GM23338 (cell line): ENCODE results near the gene FABP6. TPM values are rescaled to one million over a fixed set of nuclear protein-coding genes. Genes with fewer than 3 reads are reported as not detected.

ENCODE experiments used
- ATAC-seq: fragments of 200-7000 bp; cut with Tn5 transposase; 3 replicates; pipeline ENCODE4 v1.9.1; 2020
- DNase-seq: peaks from one replicate; pipeline ENCODE4 v3.0.0-alpha.2; 2015; ENCODE audit warnings: low spot score
- H2AFZ ChIP-seq: fragments of 200-600 bp; sonication (generic); 2 replicates; pipeline ENCODE4 v1.8.0; 2016; ENCODE audit warnings: antibody characterized with exemption, mild to moderate bottlenecking, moderate library complexity
- H3F3A ChIP-seq: fragments of 200-600 bp; sonication (generic); replicated peaks from 2 replicates; pipeline ENCODE4 v1.8.0; 2017; ENCODE audit warnings: antibody characterized with exemption, mixed run types, low read depth
- H3K27ac ChIP-seq: fragments of 200-600 bp; sonication (generic); 2 replicates; pipeline ENCODE4 v1.6.1; 2016; ENCODE audit warnings: low read depth
- H3K27me3 ChIP-seq: fragments of 200-600 bp; sonication (generic); 2 replicates; pipeline ENCODE4 v1.8.0; 2016; ENCODE audit warnings: mild to moderate bottlenecking, mixed run types, moderate library complexity; ENCODE audit not compliant: insufficient read depth
- H3K36me3 ChIP-seq: fragments of 200-600 bp; sonication (generic); 2 replicates; pipeline ENCODE4 v1.8.0; 2016; ENCODE audit warnings: mild to moderate bottlenecking; ENCODE audit not compliant: insufficient read depth
- H3K4me1 ChIP-seq: fragments of 200-600 bp; sonication (generic); 2 replicates; pipeline ENCODE4 v1.8.0; 2016; ENCODE audit warnings: mild to moderate bottlenecking, moderate library complexity; ENCODE audit not compliant: insufficient read depth
- H3K4me2 ChIP-seq: fragments of 200-600 bp; sonication (generic); 2 replicates; pipeline ENCODE4 v1.7.1; 2017; ENCODE audit warnings: mixed run types
- H3K4me3 ChIP-seq: fragments of 200-600 bp; sonication (generic); 2 replicates; pipeline ENCODE4 v1.6.1; 2016; ENCODE audit warnings: mixed run types
- H3K79me2 ChIP-seq: fragments of 200-600 bp; sonication (generic); replicated peaks from 2 replicates; pipeline ENCODE4 v1.8.0; 2017; ENCODE audit warnings: mild to moderate bottlenecking; ENCODE audit not compliant: insufficient read depth
- H3K9me2 ChIP-seq: fragments of 200-600 bp; sonication (generic); 2 replicates; pipeline ENCODE4 v1.8.0; 2017; ENCODE audit not compliant: insufficient read depth
- H4K20me1 ChIP-seq: fragments of 200-600 bp; sonication (generic); replicated peaks from 2 replicates; pipeline ENCODE4 v1.8.0; 2017; ENCODE audit warnings: mild to moderate bottlenecking; ENCODE audit not compliant: insufficient read depth
- H3K27ac Mint-ChIP-seq: 2 replicates; pipeline ENCODE4 v1.8.0; 2020; ENCODE audit warnings: inconsistent platforms, mild to moderate bottlenecking, moderate library complexity, mixed read lengths
- H3K27me3 Mint-ChIP-seq: 3 replicates; pipeline ENCODE4 v1.8.0; 2022; ENCODE audit warnings: low read depth, mild to moderate bottlenecking, moderate library complexity, mixed read lengths, inconsistent platforms; ENCODE audit not compliant: insufficient read depth, poor library complexity
- H3K36me3 Mint-ChIP-seq: 3 replicates; pipeline ENCODE4 v1.8.0; 2021; ENCODE audit warnings: low read depth, mild to moderate bottlenecking, inconsistent platforms, moderate library complexity, mixed read lengths
- H3K4me1 Mint-ChIP-seq: 3 replicates; pipeline ENCODE4 v1.8.0; 2020; ENCODE audit warnings: mild to moderate bottlenecking, inconsistent platforms, mixed read lengths
- H3K4me3 Mint-ChIP-seq: 3 replicates; pipeline ENCODE4 v1.8.0; 2021; ENCODE audit warnings: moderate library complexity, mild to moderate bottlenecking, inconsistent platforms, mixed read lengths
- H3K9me3 Mint-ChIP-seq: 3 replicates; pipeline ENCODE4 v1.8.0; 2020; ENCODE audit warnings: moderate library complexity, mild to moderate bottlenecking, inconsistent platforms, mixed read lengths
- CREB1 ChIP-seq: fragments of 250-450 bp; sonication (Bioruptor Pico); IDR thresholded peaks from 2 replicates; pipeline ENCODE4 v1.5.0; 2020; ENCODE audit warnings: low read depth, mild to moderate bottlenecking, moderate library complexity
- CTCF ChIP-seq, 2 experiments: fragments of 200-600 bp in 1 of 2; sonication (generic) in 1 of 2; conservative IDR thresholded peaks; 2 replicates each; pipeline versions ENCODE4 v1.5.1 to v1.6.1; 2016 to 2017; ENCODE audit warnings: antibody characterized with exemption in 2 of 2, low read depth in 2 of 2, mild to moderate bottlenecking in 2 of 2, moderate library complexity in 1 of 2
- ETS1 ChIP-seq: IDR thresholded peaks from 2 replicates; pipeline ENCODE4 v1.6.1; 2016; ENCODE audit warnings: antibody characterized with exemption
- EZH2 ChIP-seq: fragments of 200-600 bp; sonication (generic); IDR thresholded peaks from one replicate; pipeline ENCODE4 v1.8.0; 2017; ENCODE audit warnings: antibody characterized with exemption, mild to moderate bottlenecking, low read depth; ENCODE audit not compliant: unreplicated experiment
- EZH2phosphoT487 ChIP-seq: fragments of 200-600 bp; sonication (generic); IDR thresholded peaks from one replicate; pipeline ENCODE4 v1.8.1; 2018; ENCODE audit warnings: antibody characterized with exemption; ENCODE audit not compliant: unreplicated experiment
- JUNB ChIP-seq: IDR thresholded peaks from one replicate; pipeline ENCODE4 v1.6.1; 2016; ENCODE audit warnings: antibody characterized with exemption; ENCODE audit not compliant: unreplicated experiment
- NANOG ChIP-seq: IDR thresholded peaks from 2 replicates; pipeline ENCODE4 v1.6.1; 2016; ENCODE audit warnings: antibody characterized with exemption, borderline replicate concordance
- POLR2AphosphoS5 ChIP-seq: IDR thresholded peaks from 2 replicates; pipeline ENCODE4 v1.6.1; 2016; ENCODE audit warnings: antibody characterized with exemption, low read depth
- REST ChIP-seq: IDR thresholded peaks from one replicate; pipeline ENCODE4 v1.6.1; 2018; ENCODE audit warnings: antibody characterized with exemption; ENCODE audit not compliant: unreplicated experiment
- STAT1 ChIP-seq: IDR thresholded peaks from one replicate; pipeline ENCODE4 v1.6.1; 2016; ENCODE audit warnings: antibody characterized with exemption; ENCODE audit not compliant: unreplicated experiment
- ZNF114 ChIP-seq: fragments of 250-450 bp; sonication (Bioruptor Pico); IDR thresholded peaks from 2 replicates; pipeline ENCODE4 v1.5.0; 2020; ENCODE audit warnings: mild to moderate bottlenecking, moderate library complexity
- ZNF331 ChIP-seq: fragments of 250-450 bp; sonication (Bioruptor Pico); IDR thresholded peaks from 2 replicates; pipeline ENCODE4 v1.5.0; 2020; ENCODE audit warnings: low read depth, mild to moderate bottlenecking, moderate library complexity
- ZNF462 ChIP-seq: fragments of 250-450 bp; sonication (Bioruptor Pico); IDR thresholded peaks from 2 replicates; pipeline ENCODE4 v1.5.0; 2020; ENCODE audit warnings: mild to moderate bottlenecking, moderate library complexity
- polyA plus RNA-seq: library from polyadenylated mRNA; unstranded; fragments of >200 nt; fragmentation: Nextera tagmentation; extraction: Ambion mirVana; gene quantifications from 2 replicates; pipeline ENCODE4 v1.2.1, GENCODE V29; 2016
- total RNA-seq: library from RNA; depleted of rRNA; stranded (reverse); fragments of >200 nt; shearing (Covaris generic); gene quantifications from 2 replicates; pipeline ENCODE4 v1.2.3, GENCODE V29; 2014

The FABP6 gene
- total and polyA plus RNA-seq, 2 experiments from 2014 or later = 2.2 to 7.5 TPM

- Mint-ChIP-seq H3K4me3 (no peak overlapping the region), H3K4me1 (peaks cover 6% of the 10 kb centered on the region; the same call in 2 of the 3 replicates), H3K9me3 (no peaks in the 10 kb centered on the region), H3K27ac (no peak overlapping the region), H3K27me3 (peaks cover 16% of the 10 kb centered on the region), H3K36me3 (no peaks in the 10 kb centered on the region)
- H4K20me1 ChIP-seq = no peaks in the 10 kb centered on the region
- TF ChIP-seq ZNF114 (no peak), NANOG (no peak), JUNB (no peak), POLR2AphosphoS5 (no peak), EZH2phosphoT487 (no peak), ETS1 (no peak), ZNF462 (CRISPR knock-in tag) (no peak), CREB1 (CRISPR knock-in tag) (no peak), REST (no peak), ZNF331 (no peak), CTCF (conservative IDR thresholded peaks at IDR 0.05; ENCODE audit: low read depth in 2 of 2) (no peak), EZH2 (no peak), STAT1 (no peak)
- H2AFZ ChIP-seq = no peak overlapping the region
- no peaks in the 10 kb centered on the region for H3K79me2 ChIP-seq
- H3K27ac ChIP-seq = no peak overlapping the region
- no peaks in the 10 kb centered on the region for H3K27me3 ChIP-seq
- no peaks in the 10 kb centered on the region for H3K9me2 ChIP-seq
- no peak for ATAC-seq
- peaks cover 10% of the 10 kb centered on the region for H3K4me1 ChIP-seq
- DNase-seq = no peak
- no peaks in the 10 kb centered on the region for H3K36me3 ChIP-seq
- no peak overlapping the region for H3K4me3 ChIP-seq
- no peaks in the 10 kb centered on the region for H3F3A ChIP-seq
- no peak overlapping the region for H3K4me2 ChIP-seq
These were observed 2.3 kb upstream of the FABP6 start for GRCh38 chr5:160227012-160227411.
